ENCODE measurements around the gene TBC1D22B. TPM values are rescaled to one million over a fixed set of nuclear protein-coding genes. Genes with fewer than 3 reads are reported as not detected.

TBC1D22B gene
- total and polyA plus RNA-seq, 2 of the 13 experiments (the other 11 are each of a cell fraction or from before 2014, with no cell fraction given) = 9.7 to 12.9 TPM

DNA sequence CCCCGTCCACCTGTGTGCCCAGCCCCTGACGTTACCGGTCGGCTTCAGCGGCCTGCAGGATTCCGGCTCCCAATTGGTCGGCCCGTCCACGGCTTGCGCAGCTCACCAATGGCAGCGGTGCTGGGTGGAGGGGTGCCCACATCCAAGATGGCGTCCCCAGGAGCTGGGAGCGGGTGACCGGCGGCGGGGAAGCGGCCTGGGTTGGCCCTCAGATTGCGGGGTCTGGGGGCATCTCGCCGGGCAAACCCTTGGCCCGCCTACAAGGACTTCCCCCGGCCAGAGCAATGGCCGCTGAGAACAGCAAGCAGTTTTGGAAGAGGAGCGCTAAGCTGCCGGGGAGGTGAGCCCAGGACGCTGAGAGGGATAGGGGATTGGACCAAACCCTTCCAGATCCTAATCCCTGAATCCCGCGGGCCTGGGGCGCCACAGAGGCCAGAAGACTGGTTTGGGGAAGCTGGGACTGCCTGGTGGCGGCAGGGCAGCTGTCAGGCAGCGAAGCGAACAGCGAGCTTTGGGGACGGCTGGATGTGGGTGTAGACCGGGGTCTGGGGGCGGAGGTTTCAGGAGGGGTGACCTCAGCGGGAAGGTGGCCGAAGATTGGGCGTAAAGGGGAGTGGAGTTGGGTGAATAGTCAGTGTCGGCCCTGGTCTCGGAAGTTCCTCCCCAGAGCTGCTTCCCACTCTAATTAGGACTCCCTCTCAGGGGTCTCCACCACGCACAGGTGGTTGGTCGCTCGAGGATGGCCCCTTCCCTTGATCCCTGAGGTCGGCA lies at the start of gene TBC1D22B, which contains the start of gene TMEM217 (continued):
- TF ChIP-seq TRAFD1 (CRISPR knock-in tag; IDR thresholded peaks at IDR 0.05; ENCODE audit: borderline replicate concordance) (no peak; the same call in 1 of the 2 replicates), ZBTB21 (CRISPR knock-in tag; IDR thresholded peaks at IDR 0.05) (no peak), ZNF615 (CRISPR knock-in tag; IDR thresholded peaks at IDR 0.05; ENCODE audit: borderline replicate concordance) (0 out of 2 replicates have a peak, but pooled peaks have one; percentile 53), BCL6 (CRISPR knock-in tag; IDR thresholded peaks at IDR 0.05) (no peak; the same call in 1 of the 2 replicates), ZNF678 (CRISPR knock-in tag; IDR thresholded peaks at IDR 0.05) (peak; percentile 51; the same call in 1 of the 2 replicates), TSC22D2 (CRISPR knock-in tag; IDR thresholded peaks at IDR 0.05; ENCODE audit: borderline replicate concordance) (0 out of 2 replicates have a peak, but pooled peaks have one; percentile 26), CENPX (CRISPR knock-in tag; IDR thresholded peaks at IDR 0.05) (no peak), SATB2 (CRISPR knock-in tag; IDR thresholded peaks at IDR 0.05) (no peak), HCFC1 (IDR thresholded peaks at IDR 0.05; ENCODE audit: low read depth, low read length) (peak; percentile 80), TAF15 (IDR thresholded peaks at IDR 0.05; ENCODE audit: low read depth, low read length, poor library complexity, severe bottlenecking) (no peak), STAT5B (CRISPR knock-in tag; IDR thresholded peaks at IDR 0.05) (peak; percentile 50; the same call in 1 of the 2 replicates), ZFP37 (CRISPR knock-in tag; IDR thresholded peaks at IDR 0.05; ENCODE audit: borderline replicate concordance) (no peak), ZNF782 (CRISPR knock-in tag; IDR thresholded peaks at IDR 0.05; ENCODE audit: borderline replicate concordance) (no peak), MBNL3 (CRISPR knock-in tag; conservative IDR thresholded peaks at IDR 0.05) (no peak), ZNF550 (CRISPR knock-in tag; IDR thresholded peaks at IDR 0.05; ENCODE audit: borderline replicate concordance) (peak; percentile 79; the same call in 1 of the 2 replicates), STAG1 (CRISPR knock-in tag; IDR thresholded peaks at IDR 0.05) (no peak), NCOA5 (CRISPR knock-in tag; IDR thresholded peaks at IDR 0.05) (no peak), MIER2 (CRISPR knock-in tag; IDR thresholded peaks at IDR 0.05) (peak; percentile 60; the same call in 1 of the 2 replicates), PHF20 (CRISPR knock-in tag; IDR thresholded peaks at IDR 0.05) (peak; percentile 87), SKI (IDR thresholded peaks at IDR 0.05; ENCODE audit: partially characterized antibody) (peak; percentile 12), ATF3 (CRISPR knock-in tag; IDR thresholded peaks at IDR 0.05) (no peak; the same call in 1 of the 2 replicates)
- TF ChIP-seq, protein P1, sequence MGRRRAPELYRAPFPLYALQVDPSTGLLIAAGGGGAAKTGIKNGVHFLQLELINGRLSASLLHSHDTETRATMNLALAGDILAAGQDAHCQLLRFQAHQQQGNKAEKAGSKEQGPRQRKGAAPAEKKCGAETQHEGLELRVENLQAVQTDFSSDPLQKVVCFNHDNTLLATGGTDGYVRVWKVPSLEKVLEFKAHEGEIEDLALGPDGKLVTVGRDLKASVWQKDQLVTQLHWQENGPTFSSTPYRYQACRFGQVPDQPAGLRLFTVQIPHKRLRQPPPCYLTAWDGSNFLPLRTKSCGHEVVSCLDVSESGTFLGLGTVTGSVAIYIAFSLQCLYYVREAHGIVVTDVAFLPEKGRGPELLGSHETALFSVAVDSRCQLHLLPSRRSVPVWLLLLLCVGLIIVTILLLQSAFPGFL (CRISPR knock-in tag; IDR thresholded peaks at IDR 0.05) = no peak
- TF ChIP-seq, protein P2, sequence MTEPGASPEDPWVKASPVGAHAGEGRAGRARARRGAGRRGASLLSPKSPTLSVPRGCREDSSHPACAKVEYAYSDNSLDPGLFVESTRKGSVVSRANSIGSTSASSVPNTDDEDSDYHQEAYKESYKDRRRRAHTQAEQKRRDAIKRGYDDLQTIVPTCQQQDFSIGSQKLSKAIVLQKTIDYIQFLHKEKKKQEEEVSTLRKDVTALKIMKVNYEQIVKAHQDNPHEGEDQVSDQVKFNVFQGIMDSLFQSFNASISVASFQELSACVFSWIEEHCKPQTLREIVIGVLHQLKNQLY (CRISPR knock-in tag; IDR thresholded peaks at IDR 0.05) = no peak
- TF ChIP-seq, protein P3, sequence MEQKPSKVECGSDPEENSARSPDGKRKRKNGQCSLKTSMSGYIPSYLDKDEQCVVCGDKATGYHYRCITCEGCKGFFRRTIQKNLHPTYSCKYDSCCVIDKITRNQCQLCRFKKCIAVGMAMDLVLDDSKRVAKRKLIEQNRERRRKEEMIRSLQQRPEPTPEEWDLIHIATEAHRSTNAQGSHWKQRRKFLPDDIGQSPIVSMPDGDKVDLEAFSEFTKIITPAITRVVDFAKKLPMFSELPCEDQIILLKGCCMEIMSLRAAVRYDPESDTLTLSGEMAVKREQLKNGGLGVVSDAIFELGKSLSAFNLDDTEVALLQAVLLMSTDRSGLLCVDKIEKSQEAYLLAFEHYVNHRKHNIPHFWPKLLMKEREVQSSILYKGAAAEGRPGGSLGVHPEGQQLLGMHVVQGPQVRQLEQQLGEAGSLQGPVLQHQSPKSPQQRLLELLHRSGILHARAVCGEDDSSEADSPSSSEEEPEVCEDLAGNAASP (CRISPR knock-in tag; IDR thresholded peaks at IDR 0.05; ENCODE audit: borderline replicate concordance) = peak; percentile 32

Measured in HepG2 (cell line).